ENCODE data around the gene PRPS1.

DNA sequence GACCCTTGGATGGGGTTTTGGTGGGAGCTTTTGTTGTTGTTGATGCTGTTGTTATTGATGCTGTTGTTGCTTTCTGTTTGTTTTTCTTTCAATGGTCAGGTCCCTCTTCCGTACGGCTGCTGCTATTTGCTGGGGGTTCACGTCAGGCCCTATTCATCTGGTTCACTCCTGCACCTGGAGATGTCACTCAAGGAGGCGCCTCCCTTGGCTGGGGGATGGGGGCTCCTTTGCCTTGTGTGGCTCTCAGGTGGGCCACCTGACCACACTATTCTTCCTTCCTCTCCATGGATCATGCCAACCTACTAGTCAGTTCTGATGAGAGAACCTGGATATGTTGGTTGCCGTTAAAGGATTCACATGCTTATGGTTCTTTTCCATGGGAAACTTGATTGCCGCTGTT, 39.1 kb upstream of the PRPS1 start:
- TF ChIP-seq, protein P1, sequence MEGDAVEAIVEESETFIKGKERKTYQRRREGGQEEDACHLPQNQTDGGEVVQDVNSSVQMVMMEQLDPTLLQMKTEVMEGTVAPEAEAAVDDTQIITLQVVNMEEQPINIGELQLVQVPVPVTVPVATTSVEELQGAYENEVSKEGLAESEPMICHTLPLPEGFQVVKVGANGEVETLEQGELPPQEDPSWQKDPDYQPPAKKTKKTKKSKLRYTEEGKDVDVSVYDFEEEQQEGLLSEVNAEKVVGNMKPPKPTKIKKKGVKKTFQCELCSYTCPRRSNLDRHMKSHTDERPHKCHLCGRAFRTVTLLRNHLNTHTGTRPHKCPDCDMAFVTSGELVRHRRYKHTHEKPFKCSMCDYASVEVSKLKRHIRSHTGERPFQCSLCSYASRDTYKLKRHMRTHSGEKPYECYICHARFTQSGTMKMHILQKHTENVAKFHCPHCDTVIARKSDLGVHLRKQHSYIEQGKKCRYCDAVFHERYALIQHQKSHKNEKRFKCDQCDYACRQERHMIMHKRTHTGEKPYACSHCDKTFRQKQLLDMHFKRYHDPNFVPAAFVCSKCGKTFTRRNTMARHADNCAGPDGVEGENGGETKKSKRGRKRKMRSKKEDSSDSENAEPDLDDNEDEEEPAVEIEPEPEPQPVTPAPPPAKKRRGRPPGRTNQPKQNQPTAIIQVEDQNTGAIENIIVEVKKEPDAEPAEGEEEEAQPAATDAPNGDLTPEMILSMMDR (IDR thresholded peaks at IDR 0.05): no peak
- TF ChIP-seq POLR2A (IDR thresholded peaks at IDR 0.05) (no peak), POLR2AphosphoS5 (IDR thresholded peaks at IDR 0.05) (no peak)

Data from breast epithelium (tissue), 3 donors.